HL-60/S4 (cell line): Measurements from ENCODE around the gene BMP8B.
"Not testable (repeated sequence)": the region's sequence is repeated elsewhere in the genome, so short reads cannot be mapped to it uniquely, and the experiment has no call there.

Experiments used
- in situ Hi-C: fragments of 300-500 bp; cut with MboI; formaldehyde crosslinking; loops from 2 replicates; pipeline ENCODE4 v1.14.3; 2022; ENCODE audit warnings: low sequenced_read_pairs

Gene BMP8B

GRCh38 chr1:39788758-39789570, at the start of gene BMP8B:
Gene BMP8B, minus strand, starts transcription at chr1:39788865. Its CDS starts 380 bp downstream, at chr1:39788485.
- in situ Hi-C loops, result no loop called here

DNA sequence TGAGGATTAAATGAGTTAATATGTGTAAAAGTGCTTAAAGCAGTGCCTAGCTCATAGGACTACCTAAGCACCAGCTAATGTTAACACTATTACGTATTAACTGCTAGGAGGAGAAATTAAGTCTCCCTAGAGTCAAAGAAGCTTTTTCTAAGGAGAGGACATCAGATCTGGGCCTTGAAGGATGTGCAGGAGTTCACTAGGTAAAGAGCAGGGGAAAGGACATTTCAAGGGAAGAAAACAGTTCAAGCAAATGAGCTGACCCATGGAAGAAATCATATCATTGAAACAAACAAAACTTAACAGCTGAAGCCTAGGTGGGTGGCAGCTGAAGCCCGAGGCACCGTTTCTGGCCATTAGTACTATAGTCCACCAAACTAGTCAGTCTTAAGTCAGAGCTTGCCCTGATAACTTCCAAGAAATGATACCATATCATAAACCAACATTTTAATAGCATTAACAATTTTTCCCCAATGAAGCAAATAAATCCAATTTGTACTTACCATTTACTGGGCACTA, 48.0 kb upstream of the BMP8B start:
- in situ Hi-C loops, result no loop called here

DNA sequence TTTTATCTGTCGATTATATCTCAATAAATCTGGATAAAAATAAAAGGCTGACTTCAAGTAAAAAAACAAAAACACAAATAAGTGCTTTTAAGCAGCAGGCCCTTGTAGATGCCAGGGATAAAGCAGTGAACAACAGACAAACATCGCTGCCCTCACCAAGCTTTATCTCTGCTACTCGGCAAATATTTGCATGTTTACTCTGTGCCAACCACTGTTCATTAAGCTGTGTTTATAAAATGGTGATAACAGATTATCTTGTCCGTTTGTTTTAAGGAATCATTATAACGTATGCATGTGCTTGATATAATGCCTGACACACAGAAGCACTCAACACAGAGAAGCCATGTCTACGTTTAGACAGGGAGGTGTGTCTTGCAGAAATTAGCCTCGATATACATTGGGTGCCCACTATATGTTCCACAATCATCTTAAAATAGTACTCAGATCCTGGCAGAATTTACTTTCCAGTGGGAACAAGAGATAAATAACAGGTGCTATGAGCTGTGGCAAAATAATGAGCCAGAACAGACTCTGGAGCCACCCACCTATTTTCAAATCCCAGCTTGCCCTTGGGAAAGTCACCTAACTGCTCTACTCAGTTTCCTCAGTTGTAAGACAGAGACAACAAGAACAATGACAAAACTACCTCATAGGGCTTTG, 47.4 kb upstream of the BMP8B start:
- in situ Hi-C loops, result no loop called here

DNA sequence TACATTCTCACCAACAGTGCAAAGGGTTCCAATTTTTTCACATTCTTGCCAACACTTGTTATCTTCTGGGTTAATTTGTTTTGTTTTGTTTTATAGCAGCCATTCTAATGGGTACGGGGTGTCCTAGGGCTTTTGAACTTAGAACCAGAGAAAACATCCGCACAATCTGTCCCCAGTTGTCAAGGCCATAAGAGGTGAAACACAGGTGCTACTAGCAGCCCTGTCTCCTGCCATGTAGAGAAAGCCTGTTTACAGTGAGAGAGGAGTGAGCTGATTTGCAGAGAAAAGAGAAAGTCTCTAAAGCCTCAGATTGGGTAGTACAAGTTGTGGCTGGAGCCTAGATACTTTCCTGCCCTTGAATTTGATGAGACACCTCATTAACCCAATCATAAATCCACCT, 46.4 kb upstream of the BMP8B start:
- in situ Hi-C loops, result no loop called here

- in situ Hi-C loops, result no loop called here
Observed at GRCh38 chr1:39833621-39834385, 45.1 kb upstream of the BMP8B start.

DNA sequence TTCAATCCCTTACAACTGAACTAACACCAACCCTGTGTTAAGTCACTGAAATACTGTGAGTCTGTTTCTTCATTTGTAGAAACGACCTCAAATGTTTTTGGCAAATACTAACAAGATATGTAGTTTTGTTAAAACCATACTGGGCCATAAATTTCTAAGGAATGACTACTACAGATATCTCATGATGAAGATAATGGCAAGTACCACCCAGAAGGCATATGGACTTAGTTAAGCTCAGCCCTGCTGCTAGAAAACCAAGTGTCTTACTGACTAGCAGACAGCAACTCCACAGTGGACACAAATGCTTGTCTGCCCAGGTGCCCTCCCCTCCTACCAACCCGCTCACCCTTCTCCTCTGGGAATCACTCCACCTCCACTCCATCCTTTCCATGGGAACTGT, 44.5 kb upstream of the BMP8B start:
- in situ Hi-C loops, result no loop called here

- in situ Hi-C loops, result no loop called here
Observed at GRCh38 chr1:39832294-39832693, 43.6 kb upstream of the BMP8B start.

DNA sequence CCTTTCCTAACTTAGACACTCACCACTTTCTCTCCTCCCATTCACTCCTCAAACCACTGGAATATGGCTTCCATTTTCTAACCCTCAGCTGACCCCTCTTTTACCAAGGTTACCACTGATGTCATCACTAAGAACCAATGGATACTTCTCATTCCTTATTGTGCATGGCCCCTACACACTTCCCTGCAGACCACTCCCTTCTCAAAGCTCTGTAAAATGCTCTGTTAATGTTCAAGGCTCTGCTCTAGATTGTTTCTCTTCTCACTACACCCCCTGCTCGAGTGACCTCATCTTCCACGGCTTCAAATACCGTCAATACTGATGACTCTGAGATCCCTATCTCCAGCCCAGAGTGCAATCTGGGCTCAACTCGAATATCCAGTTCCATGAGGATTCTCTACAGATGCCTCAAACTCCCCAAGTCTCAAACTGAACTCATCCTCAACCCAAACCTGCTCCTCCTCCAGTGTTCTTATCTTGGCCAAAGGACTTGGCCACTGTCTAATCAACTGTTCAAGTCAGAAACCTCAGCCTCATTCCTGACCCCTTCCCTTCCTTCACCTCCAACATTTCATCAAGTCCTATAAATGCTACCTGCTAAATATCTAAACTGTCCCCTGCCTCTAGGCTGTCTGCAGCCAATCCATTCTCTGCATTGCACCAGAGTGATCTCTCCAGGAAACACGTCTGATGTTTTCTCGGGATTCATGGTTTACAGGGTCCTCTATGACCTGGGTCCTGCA, 41.3 kb upstream of the BMP8B start:
- in situ Hi-C loops, result no loop called here

- in situ Hi-C loops, result no loop called here
Observed at GRCh38 chr1:39828734-39829133, 40.1 kb upstream of the BMP8B start.

DNA sequence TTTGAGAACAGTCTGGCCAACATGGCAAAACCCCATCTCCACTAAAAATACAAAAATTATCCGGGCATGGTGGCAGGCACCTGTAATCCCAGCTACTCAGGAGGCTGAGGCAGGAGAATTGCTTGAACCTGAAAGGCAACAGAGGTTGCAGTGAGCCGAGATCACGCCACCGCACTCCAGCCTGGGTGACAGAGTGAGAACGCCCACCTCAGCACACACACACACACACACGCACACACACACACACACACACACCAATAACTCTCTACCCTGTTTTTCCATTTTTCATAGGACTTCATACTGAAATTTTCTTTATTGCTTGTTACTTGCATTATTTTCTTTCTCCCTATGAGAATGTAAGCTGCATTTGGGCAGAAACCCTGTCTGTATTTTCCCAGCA, 39.6 kb upstream of the BMP8B start:
- in situ Hi-C loops, result not testable (repeated sequence)

DNA sequence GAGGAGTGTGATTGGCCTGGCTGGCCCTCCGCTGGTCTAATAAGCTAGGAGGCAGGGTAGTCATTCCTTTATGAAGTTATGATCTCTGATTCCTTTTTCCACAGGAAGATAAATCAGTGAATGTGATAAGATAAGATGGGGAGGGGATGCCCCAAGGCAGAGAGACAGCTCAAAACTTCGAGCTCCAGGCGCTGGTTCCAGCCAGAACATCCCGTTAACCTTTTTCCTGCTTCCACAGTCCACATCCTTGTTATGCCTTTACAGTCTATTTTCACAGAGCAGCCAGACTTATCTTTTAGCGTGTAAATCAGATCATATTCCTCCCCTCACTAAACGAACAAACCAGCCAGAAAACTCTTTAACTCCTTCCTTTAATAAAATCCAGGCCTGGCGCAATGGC, 38.5 kb upstream of the BMP8B start:
- in situ Hi-C loops, result no loop called here

- in situ Hi-C loops, result no loop called here
Observed at GRCh38 chr1:39826583-39826982, 37.9 kb upstream of the BMP8B start.

GRCh38 chr1:39825432-39825941, 36.8 kb upstream of the BMP8B start:
- in situ Hi-C loops, result no loop called here

GRCh38 chr1:39823450-39823849, 34.8 kb upstream of the BMP8B start:
- in situ Hi-C loops, result not testable (repeated sequence)

- in situ Hi-C loops, result no loop called here
Observed at GRCh38 chr1:39822146-39822545, 33.5 kb upstream of the BMP8B start.

- in situ Hi-C loops, result loop anchor here (10.0 kb wide), 2 partner anchors 86 to 166 kb away; partner anchors contain the start of gene MYCL
Observed at GRCh38 chr1:39819091-39819812, 30.6 kb upstream of the BMP8B start.

GRCh38 chr1:39818482-39818881, 29.8 kb upstream of the BMP8B start:
- in situ Hi-C loops, result loop anchor here (10.0 kb wide), 2 partner anchors 86 to 166 kb away; partner anchors contain the start of gene MYCL

DNA sequence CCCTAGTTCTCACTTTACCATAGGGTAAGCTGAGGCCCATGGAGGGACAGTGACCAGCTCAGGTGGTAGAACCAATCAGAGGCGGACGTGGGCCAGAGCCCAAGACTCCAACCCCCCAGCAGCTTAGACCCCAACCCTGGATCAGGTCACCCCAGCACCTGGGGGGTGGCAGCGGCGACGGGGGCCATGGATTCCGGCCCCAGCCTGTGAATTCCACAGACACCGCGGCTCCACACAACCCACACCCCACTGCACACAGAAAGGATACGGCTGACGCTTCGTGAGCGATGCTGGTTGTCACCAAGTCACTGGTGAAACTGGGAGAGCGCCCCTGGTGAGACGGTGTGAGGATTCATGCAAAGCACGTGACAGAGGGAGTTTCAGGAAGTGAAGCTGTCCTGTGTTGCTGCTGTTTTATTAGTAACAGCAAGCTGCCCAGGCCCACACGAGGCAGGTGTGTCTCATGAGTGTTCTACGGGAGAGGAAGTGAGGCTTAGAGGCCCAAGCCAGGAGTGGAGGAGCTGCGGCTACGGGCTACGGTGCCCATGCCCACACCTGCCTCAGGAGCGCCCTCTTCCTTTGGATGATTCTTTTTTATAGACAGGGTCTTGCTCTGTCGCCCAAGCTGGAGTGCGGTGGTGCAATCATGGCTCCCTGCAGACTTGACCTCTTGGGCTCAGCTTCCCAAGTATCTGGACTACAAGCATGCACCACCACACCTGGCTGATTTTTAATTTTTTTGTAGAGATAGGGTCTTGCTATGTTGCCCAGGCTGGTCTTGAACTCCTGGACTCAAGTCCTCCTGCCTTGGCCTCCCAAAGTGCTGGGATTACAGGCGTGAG, 28.6 kb upstream of the BMP8B start:
- in situ Hi-C loops, result loop anchor here (10.0 kb wide), 2 partner anchors 87 to 167 kb away; partner anchors contain the start of gene MYCL
